Measurements from ENCODE around the gene GPR141.

GPR141 gene

DNA sequence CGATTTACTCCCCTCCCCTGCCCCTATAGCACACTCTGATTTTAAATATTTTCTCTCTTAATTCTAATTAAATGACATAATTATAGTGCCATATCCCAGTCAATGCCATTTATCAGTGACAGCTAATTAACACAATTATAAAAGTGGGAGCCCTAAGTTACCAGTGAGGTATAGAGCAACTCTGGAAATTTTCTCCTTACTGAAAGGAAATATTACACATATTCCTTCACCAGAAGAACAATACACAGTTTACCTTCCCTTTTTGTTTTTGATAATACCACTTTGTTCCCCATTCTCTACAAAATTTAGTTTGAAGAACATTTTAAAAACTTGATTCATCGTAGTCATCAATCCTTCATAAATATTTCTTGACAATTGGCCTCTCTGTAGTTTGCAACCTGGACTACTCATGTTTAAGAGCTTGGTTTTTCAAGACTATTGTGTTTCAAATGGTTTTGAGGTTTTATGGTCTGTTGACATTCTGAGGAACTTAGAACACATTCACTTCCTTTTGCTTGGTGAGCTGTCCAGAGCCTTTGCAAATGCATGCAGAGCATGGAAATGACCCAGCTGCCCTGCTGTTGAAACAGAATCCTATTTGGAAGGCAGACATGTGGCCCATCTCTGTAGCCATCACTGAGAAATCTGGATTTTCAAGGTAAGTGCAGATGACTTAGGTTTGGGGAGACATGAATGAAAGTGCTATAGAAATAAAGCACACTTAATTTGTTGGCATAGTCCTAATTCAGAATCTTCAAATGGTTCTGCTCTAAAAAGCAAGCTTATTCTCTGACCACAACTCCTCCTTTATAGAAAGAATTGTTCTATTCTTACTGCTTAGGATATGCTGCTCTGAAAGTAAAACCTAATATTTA is at the start of gene GPR141:
TSS of gene GPR141 (plus strand) at position 521 of the 875 bp plus-strand sequence. CDS start 56,628 bp downstream, outside the sequence.
- no peak for DNase-seq

DNA sequence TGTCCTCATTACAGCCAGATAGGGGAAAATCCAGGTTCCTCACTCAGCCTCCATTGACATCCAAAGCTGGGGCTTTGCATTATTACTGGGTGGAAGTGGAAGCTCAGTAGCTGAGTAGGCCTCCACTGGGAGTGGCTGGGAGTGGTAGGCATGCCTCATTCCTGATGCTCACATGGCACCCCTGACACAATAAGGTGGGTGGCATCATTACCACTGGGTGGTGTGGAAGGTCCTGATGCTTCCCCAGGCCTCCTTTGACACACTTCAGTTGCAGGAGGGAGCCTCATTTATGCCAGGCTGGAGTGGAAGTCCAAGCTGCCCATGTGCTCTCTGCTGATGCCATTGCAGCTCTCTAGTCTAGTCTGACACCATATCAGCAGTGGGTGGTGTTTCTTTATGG is 48.2 kb upstream of the GPR141 start:
- no peak for DNase-seq

DNA sequence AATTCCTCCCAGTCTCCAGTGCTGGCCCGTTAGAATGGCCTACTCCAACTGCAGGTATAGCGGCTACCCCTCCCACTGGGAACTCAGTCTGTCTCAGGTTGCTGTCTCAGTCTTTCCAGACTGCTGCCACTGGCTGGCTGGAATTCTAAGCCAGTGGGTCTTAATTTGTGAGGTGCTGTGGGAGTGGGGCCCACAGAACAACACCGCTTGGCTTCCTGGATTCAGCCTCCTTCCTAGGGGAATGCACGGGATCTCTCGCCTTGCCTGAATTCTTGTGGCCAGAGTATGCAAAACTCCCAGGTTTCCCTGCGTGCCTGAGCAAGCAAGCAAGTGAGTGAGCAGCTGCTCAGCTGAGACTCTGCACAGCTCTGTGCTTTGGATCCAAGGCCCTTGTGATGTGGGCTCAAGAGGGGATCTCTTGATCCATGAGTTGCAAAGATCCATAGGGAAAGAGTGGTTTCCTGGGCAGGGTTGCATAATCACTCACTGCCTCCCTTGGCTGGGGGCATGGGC is 41.5 kb upstream of the GPR141 start:
- DNase-seq: peak; percentile 9

GRCh38 chr7:37643876-37644275 is 39.7 kb upstream of the GPR141 start:
- DNase-seq: peak; percentile 2

DNA sequence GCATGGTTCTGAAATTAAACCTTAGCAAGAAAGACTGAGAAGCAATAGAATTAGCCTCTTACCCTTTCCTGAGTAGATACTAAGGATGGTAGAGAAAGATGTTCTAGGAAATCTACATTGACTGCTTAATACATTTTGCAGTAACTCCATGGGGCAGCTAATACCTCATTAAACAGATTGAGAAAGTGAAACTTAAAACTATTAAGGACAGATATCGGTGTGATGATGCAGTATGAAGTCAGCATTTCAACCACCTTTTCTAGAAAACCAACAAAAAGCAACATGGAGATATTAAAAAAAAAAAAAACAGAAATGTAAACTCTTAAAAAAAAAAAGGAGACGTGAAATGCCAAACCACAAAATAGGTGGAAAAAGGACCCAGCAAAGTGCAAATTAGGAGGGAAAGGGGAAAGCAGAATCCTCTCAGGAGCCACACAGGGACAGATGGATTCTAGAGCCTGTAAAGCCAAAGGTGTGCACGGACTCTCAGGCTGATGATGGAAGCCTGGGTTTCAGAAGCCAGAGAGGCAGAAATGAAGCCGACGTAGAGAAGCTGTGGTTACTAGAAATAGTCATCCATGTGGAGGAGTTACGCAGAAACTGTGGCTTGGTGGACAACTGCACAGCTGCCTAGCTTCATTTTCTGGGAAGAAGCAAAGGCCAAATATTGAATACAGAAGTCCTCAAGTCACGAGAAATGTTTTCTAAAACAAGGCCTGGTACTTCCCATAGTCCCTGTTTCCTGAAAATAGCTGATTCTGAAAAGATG is 38.1 kb upstream of the GPR141 start:
- DNase-seq: no peak

DNA sequence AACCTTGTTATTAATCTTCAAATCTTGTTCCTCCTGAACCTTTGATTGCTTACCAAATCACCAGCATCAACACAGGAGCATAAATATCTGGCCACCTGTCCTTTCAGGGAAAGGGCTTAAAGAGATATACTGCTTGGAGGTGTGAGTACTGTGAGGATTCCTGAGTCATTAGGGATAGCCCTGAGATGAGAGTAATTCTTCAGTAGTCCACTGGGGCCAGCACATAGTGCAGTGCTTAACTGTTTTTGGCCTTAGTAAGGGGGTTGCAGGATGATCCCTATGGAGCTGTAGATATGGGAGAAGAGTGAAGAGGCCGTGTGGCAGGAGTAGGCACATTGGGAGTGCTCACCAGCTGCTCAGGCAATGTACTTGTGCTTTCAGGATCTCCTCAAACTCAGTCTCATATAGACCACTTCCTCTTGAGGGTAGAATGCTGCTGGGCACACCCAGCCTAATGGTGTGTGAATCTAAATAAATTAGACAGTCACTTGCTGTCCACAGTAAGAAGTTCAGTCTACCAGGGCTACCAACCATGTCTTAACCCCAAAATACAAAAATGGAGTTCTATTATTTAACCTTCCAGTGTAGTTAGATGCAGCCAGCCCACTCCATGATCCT is 26.5 kb upstream of the GPR141 start:
- DNase-seq: no peak

GRCh38 chr7:37657816-37658215 is 25.8 kb upstream of the GPR141 start:
- no peak for DNase-seq

DNA sequence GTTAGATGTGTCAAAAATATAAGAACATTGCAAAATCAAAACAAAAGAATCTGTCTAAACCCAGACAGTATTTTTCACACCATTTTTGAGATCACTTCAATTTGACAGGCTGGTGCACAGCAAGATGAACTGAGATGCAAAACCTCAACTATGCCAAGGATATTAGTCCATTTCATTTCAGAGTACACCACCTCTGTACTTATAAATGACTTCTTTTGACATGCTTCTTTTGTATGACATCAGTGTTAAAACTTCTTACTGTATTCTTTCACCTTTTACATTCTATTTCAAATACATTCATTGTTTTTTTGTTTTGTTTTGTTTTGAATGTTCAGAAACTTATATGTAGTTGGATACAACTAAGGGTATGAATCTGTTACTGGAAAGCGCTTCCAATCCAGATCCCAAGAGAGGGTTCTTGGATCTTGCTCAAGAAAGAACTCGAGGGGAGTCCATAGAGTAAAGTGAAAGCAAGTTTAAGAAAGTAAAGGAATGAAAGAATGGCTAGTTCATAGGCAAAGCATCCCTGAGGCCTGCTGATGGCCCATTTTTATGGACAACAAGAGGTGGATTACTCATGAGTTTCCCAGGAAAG is 23.5 kb upstream of the GPR141 start:
- DNase-seq: no peak

GRCh38 chr7:37660614-37661013 is 23.0 kb upstream of the GPR141 start:
- no peak for DNase-seq

DNA sequence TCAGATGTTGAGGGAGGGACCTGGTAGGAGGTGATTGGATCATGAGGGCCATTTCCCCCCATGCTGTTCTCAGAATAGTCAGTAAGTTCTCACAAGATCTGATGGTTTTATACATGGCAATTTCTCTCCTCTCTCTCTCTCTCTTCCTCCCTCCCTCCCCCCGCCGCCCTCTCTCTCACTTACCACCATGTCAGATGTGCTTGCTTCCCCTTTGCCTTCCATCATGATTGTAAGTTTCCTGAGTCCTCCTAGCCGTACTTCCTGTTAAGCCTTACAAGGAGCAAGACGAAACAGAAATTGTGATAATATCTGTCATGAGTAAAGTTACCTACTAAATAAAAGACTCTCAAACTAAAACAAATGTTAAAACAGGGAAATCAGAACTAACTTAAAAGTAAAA is 19.9 kb upstream of the GPR141 start:
- no peak for DNase-seq

GRCh38 chr7:37665352-37666022 is 18.1 kb upstream of the GPR141 start:
- DNase-seq: no peak

GRCh38 chr7:37666026-37666799 is 17.4 kb upstream of the GPR141 start:
- no peak for DNase-seq

DNA sequence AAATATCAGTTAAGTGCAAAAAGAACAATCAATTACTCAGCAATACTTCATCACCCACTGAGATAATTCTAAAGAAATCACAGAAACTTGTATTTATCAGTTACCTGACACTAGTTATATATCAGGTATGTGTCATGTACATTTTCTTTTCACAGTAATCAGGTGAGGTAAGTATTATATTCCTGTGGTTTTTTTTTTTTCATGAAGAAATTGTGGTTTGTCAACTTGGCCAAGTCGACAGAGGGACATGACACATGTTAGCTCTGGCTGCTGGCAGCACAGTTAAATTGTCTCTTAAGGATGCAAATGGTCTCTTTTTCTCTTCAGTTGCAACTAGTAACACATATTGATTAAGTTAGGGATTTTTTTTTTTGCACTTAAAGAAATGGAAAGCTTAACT is 13.7 kb upstream of the GPR141 start:
- DNase-seq: no peak

DNA sequence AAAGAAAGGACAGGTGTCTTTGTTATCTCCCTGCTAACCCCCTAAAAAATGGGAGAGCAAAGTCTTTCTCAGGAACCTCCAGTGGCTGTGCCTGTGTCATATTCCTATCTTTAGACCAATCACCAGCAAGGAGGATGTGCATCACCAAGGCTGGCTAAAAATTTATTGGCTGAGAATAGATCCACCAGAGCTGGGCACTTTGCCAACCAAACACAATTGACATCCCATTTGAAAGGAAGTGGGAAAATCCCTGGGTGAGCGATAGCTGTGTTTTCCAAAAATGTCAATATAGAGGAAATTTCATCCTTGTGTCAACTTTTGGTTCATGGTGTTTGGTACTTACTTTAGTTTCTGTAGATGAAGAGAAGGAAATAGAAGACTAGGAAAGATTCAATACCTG is 13.1 kb upstream of the GPR141 start:
- DNase-seq: no peak

- no peak for DNase-seq
Observed at GRCh38 chr7:37671876-37672275, 11.7 kb upstream of the GPR141 start.

DNA sequence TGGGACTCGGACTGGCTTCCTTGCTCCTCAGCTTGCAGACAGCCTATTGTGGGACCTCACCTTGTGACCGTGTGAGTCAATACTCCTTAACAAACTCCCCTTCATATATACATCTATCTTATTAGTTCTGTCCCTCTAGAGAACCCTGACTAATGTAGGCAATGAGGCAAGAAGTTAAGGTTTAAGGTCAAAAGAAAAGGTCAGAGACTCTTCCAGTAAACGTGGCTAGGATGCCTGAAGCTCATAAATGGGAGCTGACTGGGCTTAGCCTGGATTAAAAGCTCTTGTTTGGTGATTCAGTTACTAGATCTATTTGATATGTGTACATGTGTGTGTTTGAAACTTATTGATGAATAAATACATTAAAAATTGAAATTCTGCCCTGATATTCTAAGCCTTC is 10.6 kb upstream of the GPR141 start:
- no peak for DNase-seq

- no peak for DNase-seq
Observed at GRCh38 chr7:37673523-37673922, 10.0 kb upstream of the GPR141 start.

DNA sequence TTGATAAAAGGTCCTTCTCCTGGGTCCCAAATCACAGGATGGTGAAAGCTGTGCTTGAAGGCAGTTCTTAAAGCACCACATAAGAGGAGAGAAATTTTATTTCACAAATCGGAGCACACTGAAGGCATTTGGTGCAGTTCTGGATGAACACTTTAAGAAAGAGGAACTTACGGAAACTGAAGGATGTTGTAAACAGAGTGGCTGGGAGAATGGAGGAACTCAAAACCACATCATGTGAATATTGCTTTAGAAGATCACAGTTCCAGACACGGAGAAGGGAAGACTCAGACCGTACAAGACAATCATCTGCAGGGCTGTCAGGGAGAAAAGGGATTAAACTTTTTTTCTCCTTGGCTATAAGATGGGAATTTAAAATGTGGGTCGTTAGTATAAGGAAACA is 9.0 kb upstream of the GPR141 start:
- DNase-seq: no peak

DNA sequence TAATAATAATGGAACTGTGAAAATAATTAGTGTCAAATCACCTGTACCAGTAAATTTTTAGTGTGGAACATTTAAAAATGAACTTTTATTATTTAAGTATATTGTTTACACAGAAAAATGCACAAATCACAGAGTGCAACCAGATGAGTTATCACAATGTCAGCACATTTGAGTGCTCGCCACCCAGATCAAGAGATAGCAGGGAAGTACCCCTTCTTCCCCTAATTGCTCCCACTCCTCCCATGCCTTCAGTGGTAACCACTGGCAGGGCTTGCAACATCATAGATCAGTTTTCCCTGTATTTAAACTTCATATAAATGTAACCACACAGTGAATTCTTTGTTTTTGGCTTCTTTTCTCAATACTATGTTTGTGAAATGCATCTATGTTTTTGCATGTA is 7.8 kb upstream of the GPR141 start:
- DNase-seq: no peak

DNA sequence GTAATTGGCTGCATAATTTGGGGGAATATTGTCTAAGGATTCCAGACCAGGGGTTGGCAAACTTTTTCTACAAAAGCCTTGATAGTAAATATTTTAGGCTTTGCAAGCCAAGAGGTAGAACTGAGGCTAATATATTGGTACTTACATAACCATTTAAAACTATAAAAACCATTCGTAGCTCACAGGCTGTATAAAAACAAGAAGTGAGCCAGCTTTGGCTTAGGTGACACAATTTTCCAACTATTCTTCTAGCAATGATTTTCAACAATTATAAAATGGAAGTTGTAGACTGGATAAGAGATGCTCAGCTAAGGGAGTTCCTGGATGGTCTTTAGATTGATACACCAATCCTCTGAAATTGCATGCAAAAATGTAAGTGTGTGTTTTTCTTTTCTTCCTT is 1.4 kb downstream of the GPR141 start:
- no peak for DNase-seq

- DNase-seq: no peak
Observed at GRCh38 chr7:37686556-37687345, 3.2 kb downstream of the GPR141 start.
